ENCODE measurements around the gene MAML3.

The MAML3 gene

DNA sequence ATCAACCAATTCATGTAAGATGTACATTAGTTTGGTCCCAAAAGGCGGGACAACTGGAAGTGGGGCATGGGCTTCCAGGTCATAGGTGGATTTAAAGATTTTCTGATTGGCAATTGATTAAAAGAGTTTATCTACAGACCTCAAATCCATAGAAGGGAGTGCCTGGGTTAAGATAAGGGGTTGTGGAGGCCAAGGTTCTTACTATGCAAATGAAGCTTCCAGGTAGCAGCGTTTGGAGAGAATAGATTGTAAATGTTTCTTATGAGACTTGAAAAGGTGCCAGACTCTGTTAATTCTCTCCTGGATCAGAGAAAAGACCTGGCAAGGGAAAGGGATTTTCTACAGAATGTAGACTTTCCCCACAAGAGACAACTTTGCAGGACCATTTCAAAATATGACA, 485.9 kb downstream of the MAML3 start:
- H3K4me3 ChIP-seq (ENCODE audit: low read length) = no peak overlapping the region
- no peak overlapping the region for H3K9ac ChIP-seq (ENCODE audit: low read depth, low read length)
- H3K27ac ChIP-seq (ENCODE audit: low read length) = no peak overlapping the region
- no peaks in the 10 kb centered on the region for H3K36me3 ChIP-seq (ENCODE audit: insufficient read depth, low read depth, low read length)
- no peaks in the 10 kb centered on the region for H3K27me3 ChIP-seq (ENCODE audit: insufficient read depth, low read length)
- H3K4me1 ChIP-seq (ENCODE audit: insufficient read depth, low read length) = peaks cover 9% of the 10 kb centered on the region; the same call in 1 of the 2 replicates
- no peaks in the 10 kb centered on the region for H3K9me3 ChIP-seq (ENCODE audit: insufficient read depth, low read depth, low read length)

All from iPS-20b (cell line).